Keratinocyte (primary cell): Measurements from ENCODE around the gene FOS. TPM values are rescaled to one million over a fixed set of nuclear protein-coding genes. Genes with fewer than 3 reads are reported as not detected.

Source experiments
- DNase-seq: peaks from one replicate; pipeline ENCODE4 v3.0.0-alpha.2; 2011; ENCODE audit warnings: low read depth, missing footprints, low spot score
- FAIRE-seq: peaks from 2 replicates; lab custom pipeline; 2011; peaks lifted over from hg19 to GRCh38; lab: Jason Lieb, UNC
- H2AFZ ChIP-seq: 2 replicates; pipeline ENCODE4 v1.6.0; 2012; ENCODE audit warnings: low read length, control low read depth, inconsistent platforms; ENCODE audit not compliant: control insufficient read depth
- H3K27ac ChIP-seq: 2 replicates; pipeline ENCODE4 v1.5.1; 2011; ENCODE audit warnings: low read length; ENCODE audit not compliant: control insufficient read depth, insufficient read depth
- H3K27me3 ChIP-seq: 3 replicates; pipeline ENCODE4 v1.6.0; 2011; ENCODE audit warnings: low read length; ENCODE audit not compliant: control insufficient read depth, insufficient read depth; ENCODE audit errors: extremely low read depth
- H3K36me3 ChIP-seq, 2 experiments: 2 replicates in 1 of 2; 3 replicates in 1 of 2; pipeline ENCODE4 v1.5.1; 2011; ENCODE audit warnings: low read length in 2 of 2, mild to moderate bottlenecking in 1 of 2; ENCODE audit not compliant: control insufficient read depth in 2 of 2, insufficient read depth in 2 of 2; ENCODE audit errors: extremely low read depth in 1 of 2
- H3K4me1 ChIP-seq: 3 replicates; pipeline ENCODE4 v1.5.1; 2011; ENCODE audit warnings: low read length; ENCODE audit not compliant: control insufficient read depth, insufficient read depth; ENCODE audit errors: extremely low read depth
- H3K4me2 ChIP-seq: 3 replicates; pipeline ENCODE4 v1.6.0; 2011; ENCODE audit warnings: low read depth, low read length; ENCODE audit not compliant: control insufficient read depth, insufficient read depth; ENCODE audit errors: extremely low read depth
- H3K4me3 ChIP-seq, 3 experiments: fragments of 200-600 bp in 1 of 3; sonication (generic) in 1 of 3; 2 replicates in 2 of 3; 3 replicates in 1 of 3; pipeline ENCODE4 v1.5.1; 2011 to 2016; ENCODE audit warnings: low read length in 3 of 3, mild to moderate bottlenecking in 3 of 3, control low read depth in 2 of 3, inconsistent platforms in 1 of 3, low read depth in 1 of 3, mixed read lengths in 1 of 3, mixed run types in 1 of 3, moderate library complexity in 1 of 3; ENCODE audit not compliant: control insufficient read depth in 2 of 3, insufficient read depth in 2 of 3; ENCODE audit errors: extremely low read depth in 1 of 3
- H3K79me2 ChIP-seq: 2 replicates; pipeline ENCODE4 v1.6.0; 2012; ENCODE audit warnings: low read length; ENCODE audit not compliant: control insufficient read depth, insufficient read depth
- H3K9ac ChIP-seq: 3 replicates; pipeline ENCODE4 v1.6.0; 2011; ENCODE audit warnings: low read length; ENCODE audit not compliant: control insufficient read depth, insufficient read depth; ENCODE audit errors: extremely low read depth
- H3K9me1 ChIP-seq: 3 replicates; pipeline ENCODE4 v1.6.0; 2011; ENCODE audit warnings: low read length; ENCODE audit not compliant: control insufficient read depth, insufficient read depth; ENCODE audit errors: extremely low read depth
- H3K9me3 ChIP-seq: 2 replicates; pipeline ENCODE4 v1.5.1; 2012; ENCODE audit warnings: low read depth, low read length; ENCODE audit not compliant: control insufficient read depth
- H4K20me1 ChIP-seq: 3 replicates; pipeline ENCODE4 v1.6.0; 2011; ENCODE audit warnings: low read length; ENCODE audit not compliant: control insufficient read depth, insufficient read depth; ENCODE audit errors: extremely low read depth
- CTCF ChIP-seq, 3 experiments: IDR thresholded peaks in 1 of 3; conservative IDR thresholded peaks in 1 of 3; optimal IDR thresholded peaks in 1 of 3; 2 replicates in 2 of 3; 3 replicates in 1 of 3; pipeline versions ENCODE3 to v1.5.1; 2011; ENCODE audit warnings: low read length in 3 of 3, mild to moderate bottlenecking in 3 of 3, moderate library complexity in 2 of 3, control low read depth in 1 of 3, inconsistent platforms in 1 of 3; ENCODE audit not compliant: insufficient read depth in 2 of 3; ENCODE audit errors: extremely low read depth in 1 of 3
- EZH2 ChIP-seq: IDR thresholded peaks from one replicate; pipeline ENCODE4 v1.6.1; 2012; ENCODE audit warnings: inconsistent platforms, mild to moderate bottlenecking, low read length, moderate library complexity
- dilution Hi-C: fragments of 300-500 bp; cut with MboI; formaldehyde crosslinking; loops from one replicate; pipeline ENCODE4 v1.7.0; 2020; ENCODE audit warnings: low sequenced_read_pairs; ENCODE audit not compliant: extremely low pct_ligation_motif_present
- polyA plus RNA-seq, 5 experiments: library from polyadenylated mRNA; depleted of rRNA in 3 of 5; stranded (reverse) in 3 of 5; stranded (forward) in 1 of 5; unstranded in 1 of 5; fragments of >200 nt; gene quantifications; 1 replicate in 1 of 5; 2 replicates in 3 of 5; 3 replicates in 1 of 5; pipeline versions ENCODE4 v1.2.1 to v1.2.3, GENCODE V29; 2011 to 2012; ENCODE audit warnings: missing spikeins in 2 of 5, low read depth in 1 of 5, low replicate concordance in 1 of 5

The FOS gene
- polyA plus RNA-seq, 1 donor (not counting 4 experiments of a cell fraction or from before 2014, with no cell fraction given), result 121 TPM

GRCh38 chr14:75279763-75280290 lies 1.2 kb downstream of the FOS start:
- peaks cover 2% of the 10 kb centered on the region for H3K9me1 ChIP-seq
- peaks cover 9 to 19% of the 10 kb centered on the region in 2 experiments for H3K36me3 ChIP-seq
- H3K4me2 ChIP-seq, result peak overlapping the region; percentile 79
- TF ChIP-seq CTCF (optimal IDR thresholded peaks at IDR 0.05 in 1 of 3, IDR thresholded peaks at IDR 0.05 in 1 of 3, conservative IDR thresholded peaks at IDR 0.05 in 1 of 3; ENCODE audit: extremely low read depth in 1 of 3, insufficient read depth in 2 of 3, low read length in 3 of 3) (no peak), EZH2 (no peak)
- DNase-seq (no peak), FAIRE-seq (no peak)
- peak overlapping the region; percentile 92 for H3K9ac ChIP-seq
- H3K4me1 ChIP-seq, result peaks cover 32% of the 10 kb centered on the region
- no peaks in the 10 kb centered on the region for H3K27me3 ChIP-seq
- no peaks in the 10 kb centered on the region for H3K9me3 ChIP-seq
- peak overlapping the region; percentile 74 to 90 (median 88) for H3K4me3 ChIP-seq
- H3K27ac ChIP-seq, result peak overlapping the region; percentile 97
- peaks cover 12% of the 10 kb centered on the region for H3K79me2 ChIP-seq
- no peak overlapping the region for H2AFZ ChIP-seq
- dilution Hi-C loops, result no loop called here
- H4K20me1 ChIP-seq, result peaks cover 23% of the 10 kb centered on the region

GRCh38 chr14:75280291-75280830 lies 1.7 kb downstream of the FOS start:
- Histone ChIP-seq H2AFZ (no peak overlapping the region), H3K27me3 (no peaks in the 10 kb centered on the region), H3K4me3 (peak overlapping the region; percentile 74 to 90 (median 88)), H3K27ac (no peak overlapping the region), H4K20me1 (peaks cover 23% of the 10 kb centered on the region), H3K4me2 (peak overlapping the region; percentile 79), H3K4me1 (peaks cover 26% of the 10 kb centered on the region), H3K36me3 (peaks cover 9 to 19% of the 10 kb centered on the region in 2 experiments), H3K79me2 (peaks cover 12% of the 10 kb centered on the region), H3K9me3 (no peaks in the 10 kb centered on the region), H3K9ac (peak overlapping the region; percentile 92), H3K9me1 (peaks cover 2% of the 10 kb centered on the region)
- no peak for DNase-seq
- TF ChIP-seq EZH2, result no peak
- no peak for TF ChIP-seq CTCF (optimal IDR thresholded peaks at IDR 0.05 in 1 of 3, IDR thresholded peaks at IDR 0.05 in 1 of 3, conservative IDR thresholded peaks at IDR 0.05 in 1 of 3; ENCODE audit: extremely low read depth in 1 of 3, insufficient read depth in 2 of 3, low read length in 3 of 3)
- no peak for FAIRE-seq
- dilution Hi-C loops, result no loop called here
